Effector CD4-positive, alpha-beta T cell (primary cell): ENCODE measurements around the gene FTCDNL1.

Experiments used
- DNase-seq: peaks from one replicate; pipeline ENCODE4 v3.0.0-alpha.2; 2020

Gene FTCDNL1

GRCh38 chr2:199841409-199841808, 9.6 kb downstream of the FTCDNL1 start:
- DNase-seq: no peak

DNA sequence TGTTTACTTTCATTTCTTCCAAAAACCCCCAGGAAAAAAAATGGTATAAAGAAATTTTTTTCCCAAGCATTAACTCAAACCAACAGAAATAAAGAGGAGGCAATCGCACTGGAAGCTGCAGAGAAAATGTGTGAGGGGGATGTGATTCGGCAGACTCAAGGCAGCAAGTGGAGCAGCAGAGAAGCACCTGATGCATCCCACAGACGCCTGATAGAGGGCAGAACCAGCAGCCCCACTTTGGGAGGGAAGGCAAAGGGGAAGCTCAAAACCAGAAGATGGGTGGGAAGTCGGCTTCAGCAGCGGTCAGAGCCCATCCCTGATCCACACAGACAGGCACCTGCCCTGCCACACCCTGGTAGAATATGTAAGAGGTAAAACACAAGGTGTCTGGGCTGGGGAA, 12.6 kb downstream of the FTCDNL1 start:
- DNase-seq: no peak

- DNase-seq: no peak
These were observed 14.0 kb downstream of the FTCDNL1 start for GRCh38 chr2:199836943-199837342.

- no peak for DNase-seq
These were observed 17.5 kb downstream of the FTCDNL1 start for GRCh38 chr2:199833525-199833924.

GRCh38 chr2:199830531-199830930, 20.5 kb downstream of the FTCDNL1 start:
- DNase-seq: no peak

DNA sequence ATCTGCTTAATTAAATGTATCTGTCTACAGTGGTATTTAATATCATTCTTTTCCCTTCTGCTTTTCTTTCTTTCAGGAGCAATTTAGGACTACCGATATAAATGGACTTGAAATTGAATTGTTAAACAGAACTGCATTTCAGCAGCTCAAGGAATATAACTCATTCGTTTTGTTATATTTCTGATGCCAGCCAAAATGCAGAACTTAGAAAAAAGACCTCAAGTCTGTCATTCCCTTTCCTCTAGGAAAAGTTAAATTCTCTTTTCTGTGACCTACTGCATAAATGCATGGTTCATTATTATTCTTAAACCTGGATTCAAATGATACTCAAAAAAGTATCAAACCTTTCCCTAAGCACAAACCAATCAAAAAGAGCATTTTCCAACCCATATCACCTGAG, 21.4 kb downstream of the FTCDNL1 start:
- DNase-seq: no peak

- no peak for DNase-seq
These were observed 31.2 kb downstream of the FTCDNL1 start for GRCh38 chr2:199819746-199820145.

- DNase-seq: no peak
These were observed 32.2 kb downstream of the FTCDNL1 start for GRCh38 chr2:199818754-199819153.

DNA sequence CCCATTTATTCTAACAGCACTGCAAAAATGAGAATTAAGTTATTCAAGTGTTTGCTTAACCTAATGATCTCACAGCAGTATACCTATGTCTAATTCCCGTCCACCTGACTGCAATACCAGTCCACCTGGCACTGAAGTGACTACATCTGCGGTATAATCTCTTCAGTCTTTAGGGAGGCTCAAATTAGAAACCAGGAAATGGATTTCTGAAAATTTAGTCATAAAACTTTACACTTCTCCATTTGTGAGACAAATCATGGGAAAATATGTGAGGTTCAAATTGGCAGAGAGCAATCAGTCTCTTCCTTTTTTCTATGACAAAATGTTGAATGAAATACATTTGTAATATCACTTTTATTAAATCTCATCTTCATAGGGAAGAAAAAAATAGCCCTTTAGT, 33.0 kb downstream of the FTCDNL1 start:
- no peak for DNase-seq

DNA sequence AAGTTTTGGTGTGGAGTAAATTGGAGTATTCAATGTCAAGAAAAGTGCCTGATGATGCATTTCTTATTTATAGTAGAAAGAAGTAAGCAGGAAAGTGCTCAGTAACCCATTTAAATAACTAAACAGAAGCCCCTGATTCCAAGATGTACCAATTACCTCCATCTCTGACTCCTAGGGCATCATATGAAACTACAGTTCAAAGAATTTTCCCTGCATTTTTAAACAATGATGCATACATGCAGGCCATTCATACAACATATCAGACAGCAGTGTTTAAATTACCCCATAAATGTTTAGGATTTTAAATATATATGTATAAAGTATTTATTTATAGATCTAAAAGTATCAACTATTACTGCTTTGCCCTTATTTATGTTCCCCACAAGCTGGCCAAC, 36.2 kb downstream of the FTCDNL1 start:
- DNase-seq: no peak

- DNase-seq: no peak
These were observed 36.7 kb downstream of the FTCDNL1 start for GRCh38 chr2:199814101-199814816.

DNA sequence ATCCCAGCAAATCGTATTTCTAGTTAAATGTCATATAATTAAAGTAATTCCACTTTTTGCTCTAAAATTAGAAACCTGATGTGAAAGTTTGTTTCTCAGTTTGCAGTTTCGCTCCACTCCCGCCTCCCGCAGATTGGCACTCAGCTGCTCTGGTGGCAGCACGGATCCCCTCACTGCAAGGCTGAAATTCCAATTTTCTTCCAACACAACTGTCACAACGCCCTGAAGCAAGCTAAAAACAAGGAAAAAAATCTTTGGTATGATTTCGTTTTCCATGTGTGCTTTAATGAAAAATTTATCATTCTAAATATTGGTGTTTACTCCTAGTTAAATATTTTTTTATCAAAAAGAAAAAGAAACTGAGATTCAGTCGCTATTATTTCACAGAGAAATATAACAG, 38.5 kb downstream of the FTCDNL1 start:
- DNase-seq: no peak

DNA sequence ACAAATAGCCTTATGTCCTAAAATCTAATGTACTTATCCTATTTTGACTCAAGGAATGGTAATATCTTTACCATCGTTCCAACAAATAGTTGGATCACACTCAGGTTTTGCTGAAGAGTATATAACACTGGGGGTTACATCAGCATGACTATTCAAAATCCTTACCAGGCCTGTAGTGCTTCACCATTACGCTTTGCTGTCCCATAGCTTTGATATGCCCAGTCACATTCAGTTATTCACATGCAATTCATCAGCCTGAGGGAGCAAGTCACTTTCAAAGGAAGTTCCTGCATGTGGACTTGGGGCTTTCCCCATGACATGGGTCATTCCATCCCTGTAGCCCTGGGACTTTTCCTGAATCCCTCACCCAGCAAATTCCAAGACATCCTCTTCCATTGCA, 39.6 kb downstream of the FTCDNL1 start:
- no peak for DNase-seq

GRCh38 chr2:199810422-199811171, 40.4 kb downstream of the FTCDNL1 start:
- no peak for DNase-seq

DNA sequence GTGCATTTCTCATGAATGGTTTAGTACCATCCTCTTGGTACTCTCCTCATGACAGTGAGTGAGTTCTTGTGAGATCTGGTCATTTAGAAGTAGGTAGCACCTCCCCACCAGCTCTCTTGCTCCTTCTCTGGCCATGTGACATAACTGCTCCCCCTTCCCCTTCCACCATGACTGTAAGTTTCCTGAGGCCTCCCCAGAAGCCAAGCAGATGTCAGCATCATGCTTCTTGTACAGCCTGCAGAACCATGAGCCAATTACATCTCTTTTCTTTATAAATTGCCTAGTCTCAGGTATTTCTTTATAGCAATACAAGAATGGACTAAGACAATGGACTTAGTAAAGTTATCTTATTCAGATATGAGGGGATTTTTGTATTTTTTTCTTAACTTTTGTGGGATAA, 43.0 kb downstream of the FTCDNL1 start:
- DNase-seq: no peak

- no peak for DNase-seq
These were observed 44.8 kb downstream of the FTCDNL1 start for GRCh38 chr2:199806179-199806578.

GRCh38 chr2:199804831-199805230, 46.2 kb downstream of the FTCDNL1 start:
- DNase-seq: no peak

GRCh38 chr2:199798831-199799580, 52.0 kb downstream of the FTCDNL1 start:
- DNase-seq: no peak

GRCh38 chr2:199797431-199798403, 53.3 kb downstream of the FTCDNL1 start:
- no peak for DNase-seq

GRCh38 chr2:199792381-199792780, 58.6 kb downstream of the FTCDNL1 start:
- no peak for DNase-seq

DNA sequence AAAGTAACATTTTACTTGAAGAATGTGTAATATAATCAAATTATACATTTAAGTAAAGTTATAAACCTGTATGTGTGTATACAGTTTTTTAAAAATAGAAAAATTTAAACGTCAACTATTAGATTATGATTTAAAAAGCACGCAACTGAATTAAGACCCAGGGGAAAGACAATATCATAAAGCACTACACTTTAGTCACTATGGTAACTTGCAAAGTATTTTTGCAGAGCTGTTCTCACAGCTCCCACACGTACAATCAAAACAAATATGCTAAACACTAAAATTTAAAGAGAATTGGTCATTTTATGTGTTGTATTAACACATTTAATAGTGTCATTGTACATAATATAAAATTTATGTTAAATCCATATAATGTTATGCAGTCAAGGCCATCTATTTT, 59.7 kb downstream of the FTCDNL1 start:
- no peak for DNase-seq

GRCh38 chr2:199784512-199784911, 66.5 kb downstream of the FTCDNL1 start:
- DNase-seq: no peak

DNA sequence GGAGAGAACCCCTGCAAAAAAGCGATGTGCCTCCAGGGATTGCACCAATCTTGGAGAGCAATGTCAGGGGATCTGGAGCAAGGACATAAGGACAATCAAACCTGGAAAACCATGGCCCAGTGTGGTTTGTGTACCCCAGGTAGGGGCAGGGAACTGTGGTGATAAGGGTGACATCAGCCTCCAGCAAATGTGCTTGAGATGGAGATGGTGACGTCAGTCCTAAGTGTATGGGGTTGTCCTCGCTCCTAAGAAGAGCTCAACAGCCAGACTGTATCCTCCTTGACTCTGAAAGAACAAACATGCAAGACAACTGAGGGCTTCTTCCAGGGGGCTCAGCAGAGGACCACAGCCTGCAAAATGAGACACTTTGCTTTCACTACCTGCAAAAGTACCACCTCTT, 71.4 kb downstream of the FTCDNL1 start:
- no peak for DNase-seq
